ENCODE data around the gene DNAJC22.

Gene DNAJC22

DNA sequence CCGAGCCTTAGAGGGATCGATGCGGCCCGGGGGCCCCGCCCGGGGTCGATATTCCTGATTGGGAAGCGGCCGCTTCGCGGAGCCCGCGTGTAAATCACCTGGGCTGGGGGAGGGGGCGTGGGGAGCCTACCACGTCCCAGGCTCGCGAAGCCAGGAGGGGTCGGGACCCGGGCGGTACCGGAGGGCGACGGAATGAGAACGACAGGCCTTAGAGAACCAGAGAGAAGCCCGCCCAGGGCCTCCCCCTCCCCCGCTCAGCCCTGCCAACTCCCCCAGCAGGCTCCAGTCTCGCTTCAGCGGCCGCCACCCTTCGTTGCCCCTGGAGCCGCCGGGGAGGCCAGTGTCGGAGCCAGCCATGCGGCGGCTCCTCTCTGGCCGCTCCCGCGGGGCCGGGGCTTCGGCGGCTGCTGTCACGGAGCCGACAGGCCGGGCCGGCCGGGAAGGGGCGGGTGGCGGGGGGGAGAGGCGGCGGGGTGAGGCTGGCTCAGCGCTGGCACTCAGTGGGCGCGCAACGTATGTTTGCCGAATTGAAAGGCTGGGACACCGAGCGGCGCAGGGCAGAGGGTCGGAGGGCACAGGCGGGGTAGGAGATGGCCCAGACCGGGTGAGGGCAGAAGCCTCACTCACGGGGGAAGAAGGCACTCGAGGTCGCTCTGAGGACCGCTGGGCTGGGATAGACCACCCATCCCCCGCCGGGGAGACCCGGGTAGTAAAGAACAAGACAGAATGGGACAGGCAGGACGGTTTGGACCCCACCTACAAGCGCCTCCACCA is 1.4 kb upstream of the DNAJC22 start:
- DNase-seq, result no peak

DNA sequence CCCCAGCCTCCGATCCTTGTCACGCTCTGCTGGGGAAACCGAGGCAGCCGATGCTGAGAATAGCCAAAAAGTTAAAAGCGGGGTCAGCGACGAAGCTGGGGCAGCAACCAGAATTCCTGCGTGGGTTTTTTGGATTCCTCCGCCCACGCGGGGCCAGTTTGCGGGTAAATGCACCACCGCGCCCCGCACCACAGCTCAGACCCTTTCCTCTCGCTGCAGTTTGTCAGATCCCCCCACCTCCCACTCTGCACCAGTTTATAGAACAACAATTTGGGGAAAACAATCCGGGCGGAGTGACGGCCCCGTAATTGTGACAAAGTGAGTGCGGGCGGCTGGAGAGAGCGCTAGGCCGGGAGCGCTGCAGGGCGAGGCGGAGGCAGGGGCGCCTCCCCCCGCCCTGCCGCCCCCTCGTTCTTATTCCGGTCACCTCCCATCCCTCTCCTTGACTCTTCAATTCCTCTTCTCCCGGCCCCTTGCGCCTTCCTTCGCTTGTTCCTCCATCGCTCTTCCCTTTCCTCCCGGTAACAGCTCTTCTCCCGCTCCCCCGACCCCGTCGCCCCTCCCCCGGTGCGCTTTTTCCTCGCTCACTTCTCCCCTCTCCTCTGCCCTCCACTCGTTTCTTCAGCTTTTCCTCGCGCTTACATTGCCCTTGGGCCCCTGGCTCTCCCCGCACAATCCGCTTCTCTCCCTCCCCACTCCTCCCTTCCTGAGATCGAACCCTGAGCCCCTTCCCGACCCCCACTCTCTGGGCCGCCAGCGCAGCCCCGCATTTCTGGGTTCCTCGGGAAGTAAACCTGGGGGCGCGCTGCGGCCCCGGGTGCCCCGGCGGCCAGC is 646 bp upstream of the DNAJC22 start:
- no peak for DNase-seq

DNA sequence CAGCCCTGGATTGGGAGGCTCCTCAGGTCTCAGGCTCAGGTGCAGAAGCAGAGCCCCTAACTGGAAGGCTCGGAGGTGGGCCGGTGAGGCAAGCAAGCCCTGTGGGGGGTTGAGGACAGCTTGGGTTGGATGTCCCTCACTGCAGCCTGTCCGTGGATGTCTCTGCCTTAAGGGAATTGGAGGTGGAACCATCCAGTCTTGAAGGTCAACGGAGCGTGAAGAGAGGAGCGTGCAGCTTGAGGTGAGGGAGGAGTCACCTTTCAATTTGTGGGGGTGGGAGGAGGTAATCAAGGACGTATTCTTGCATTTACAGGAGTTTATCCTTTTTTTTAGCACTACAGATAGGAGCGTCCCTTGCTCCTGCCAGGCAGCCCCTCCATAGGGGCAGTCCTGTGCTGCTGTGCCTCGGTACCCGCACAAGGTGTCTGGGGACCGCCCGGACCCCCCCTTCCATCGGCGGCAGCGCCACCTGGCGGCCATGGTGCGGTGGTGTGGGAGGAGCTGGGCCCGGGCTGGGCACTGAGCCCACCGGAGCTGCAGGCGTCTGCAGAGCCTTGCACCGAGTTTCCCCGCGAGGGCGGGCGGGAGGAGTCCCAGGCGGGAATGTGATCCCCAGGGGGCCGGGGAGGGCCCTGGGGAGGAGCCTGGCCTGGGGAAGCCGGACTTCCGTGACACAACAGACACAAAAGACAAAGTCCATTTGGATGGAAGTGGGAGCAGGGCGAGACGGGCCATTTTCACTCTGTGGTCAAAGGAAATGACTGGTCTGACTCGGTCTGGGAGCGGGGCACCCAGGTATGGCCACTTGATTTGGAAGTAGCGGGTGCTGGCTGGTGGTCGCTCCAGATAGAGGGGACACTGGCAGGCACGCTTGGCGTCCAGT is 864 bp downstream of the DNAJC22 start:
- peak; percentile 80 for DNase-seq

DNA sequence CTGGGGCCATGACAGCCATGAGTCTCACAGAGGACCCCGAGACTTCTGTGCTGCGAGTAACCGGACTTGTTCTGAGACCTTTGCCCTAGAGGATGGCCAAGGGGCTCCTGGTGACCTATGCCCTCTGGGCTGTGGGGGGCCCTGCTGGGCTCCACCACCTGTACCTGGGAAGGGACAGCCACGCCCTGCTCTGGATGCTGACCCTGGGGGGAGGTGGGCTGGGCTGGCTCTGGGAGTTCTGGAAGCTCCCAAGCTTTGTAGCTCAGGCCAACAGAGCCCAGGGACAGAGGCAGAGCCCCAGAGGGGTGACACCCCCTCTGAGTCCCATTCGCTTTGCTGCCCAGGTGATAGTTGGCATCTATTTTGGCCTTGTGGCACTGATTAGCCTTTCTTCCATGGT is 2.1 kb downstream of the DNAJC22 start:
- no peak for DNase-seq

DNA sequence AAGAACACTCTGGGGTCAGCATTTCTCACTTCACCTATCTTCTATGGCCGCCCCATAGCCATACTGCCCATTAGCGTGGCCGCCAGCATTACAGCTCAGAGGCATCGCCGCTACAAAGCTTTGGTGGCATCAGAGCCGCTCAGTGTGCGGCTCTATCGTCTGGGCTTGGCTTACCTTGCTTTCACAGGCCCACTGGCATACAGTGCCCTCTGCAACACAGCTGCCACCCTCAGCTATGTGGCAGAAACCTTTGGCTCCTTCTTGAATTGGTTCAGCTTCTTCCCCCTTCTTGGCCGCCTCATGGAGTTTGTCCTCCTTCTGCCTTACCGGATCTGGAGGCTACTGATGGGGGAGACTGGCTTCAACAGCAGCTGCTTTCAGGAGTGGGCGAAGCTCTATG is 2.6 kb downstream of the DNAJC22 start:
- DNase-seq, result no peak

DNA sequence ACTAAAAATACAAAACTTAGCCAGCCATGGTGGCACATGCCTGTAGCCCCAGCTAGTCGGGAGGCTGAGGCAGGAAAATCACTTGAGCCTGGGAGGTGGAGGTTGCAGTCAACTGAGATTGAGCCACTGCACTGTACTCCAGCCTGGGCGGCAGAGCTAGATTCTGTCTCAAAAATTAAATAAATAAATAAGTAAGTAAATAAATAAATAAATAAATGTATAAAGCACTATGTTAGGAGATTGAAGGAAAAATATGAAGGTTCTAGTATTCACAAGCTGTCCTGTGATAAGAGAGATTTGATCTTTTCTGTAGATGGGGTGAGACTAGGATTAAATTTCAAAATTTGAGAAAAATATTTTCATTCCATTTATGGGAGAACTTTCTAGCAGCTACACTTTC is 5.7 kb downstream of the DNAJC22 start:
- DNase-seq, result no peak

DNA sequence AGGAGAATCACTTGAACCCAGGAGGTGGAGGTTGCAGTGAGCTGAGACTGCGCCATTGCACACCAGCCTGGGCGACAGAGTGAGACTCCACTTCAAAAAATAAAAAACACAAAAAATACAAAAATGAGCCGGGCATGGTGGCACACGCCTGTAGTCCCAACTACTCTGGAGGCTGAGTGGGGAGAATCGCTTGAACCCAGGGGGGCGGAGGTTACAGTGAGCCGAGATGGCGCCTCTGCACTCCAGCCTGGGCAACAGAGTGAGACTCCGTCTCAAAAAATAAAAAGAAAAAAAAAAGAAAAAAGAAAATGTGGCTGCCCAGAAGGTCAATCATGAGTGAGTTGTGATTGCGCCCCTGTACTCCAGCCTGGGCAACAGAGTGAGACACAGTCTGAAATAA is 9.2 kb downstream of the DNAJC22 start:
- no peak for DNase-seq

DNA sequence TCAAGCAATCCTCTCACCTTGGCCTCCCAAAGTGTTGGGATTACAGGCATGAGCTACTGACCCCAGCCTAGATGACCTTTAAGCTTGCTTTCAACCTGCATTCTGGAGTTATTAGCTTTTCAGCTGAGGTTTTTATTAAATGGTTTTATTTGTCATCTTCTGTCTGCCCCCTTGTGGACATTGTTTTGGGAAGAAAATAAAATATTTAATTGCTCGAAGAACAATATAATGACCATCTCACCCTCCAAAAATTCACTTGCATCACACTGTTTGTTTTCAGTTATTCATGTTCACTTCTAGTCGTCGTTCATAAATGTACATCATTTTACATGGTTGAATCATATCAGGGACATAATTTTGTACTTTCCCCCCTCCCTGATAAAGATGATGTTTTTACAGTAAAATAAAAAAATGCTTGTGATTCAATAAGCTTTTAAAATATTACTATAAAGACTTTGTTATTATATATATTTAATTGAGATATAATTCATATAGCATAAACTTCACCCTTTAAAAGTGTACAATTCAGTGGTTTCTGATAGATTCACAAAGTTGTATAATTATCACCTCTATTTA is 10.5 kb downstream of the DNAJC22 start:
- peak; percentile 56 for DNase-seq

DNA sequence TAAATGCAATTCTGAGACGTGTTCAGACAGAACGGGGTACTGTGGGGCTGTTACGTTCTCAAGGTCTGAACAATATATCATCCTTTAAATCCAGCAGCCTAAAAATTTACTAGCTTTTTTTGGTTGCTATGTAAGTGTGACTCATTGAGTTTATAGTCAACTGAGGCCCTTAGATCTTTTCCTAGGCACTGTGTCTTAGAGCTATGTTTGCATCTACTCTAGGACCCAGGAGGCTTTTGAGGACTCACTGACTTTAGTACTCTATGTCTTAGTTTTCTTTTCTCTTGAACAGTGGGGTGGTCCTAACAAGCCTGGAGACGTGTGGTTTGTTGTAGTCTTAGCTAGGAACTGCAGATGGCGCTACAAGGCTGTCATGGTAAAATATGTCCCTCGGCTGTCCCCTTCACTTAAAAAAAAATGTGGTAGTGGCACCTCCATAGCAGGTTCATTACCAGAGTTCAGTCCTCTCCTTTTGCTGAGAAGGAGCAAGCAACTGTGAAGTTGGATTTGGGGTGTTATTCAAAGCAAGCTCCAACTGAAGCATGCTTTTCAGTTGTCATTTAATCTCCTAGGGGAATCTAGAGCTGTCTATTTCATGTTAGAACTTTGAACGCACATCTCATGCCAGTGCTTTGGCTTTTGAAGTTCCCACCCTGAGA is 11.9 kb downstream of the DNAJC22 start:
- peak; percentile 48 for DNase-seq

DNA sequence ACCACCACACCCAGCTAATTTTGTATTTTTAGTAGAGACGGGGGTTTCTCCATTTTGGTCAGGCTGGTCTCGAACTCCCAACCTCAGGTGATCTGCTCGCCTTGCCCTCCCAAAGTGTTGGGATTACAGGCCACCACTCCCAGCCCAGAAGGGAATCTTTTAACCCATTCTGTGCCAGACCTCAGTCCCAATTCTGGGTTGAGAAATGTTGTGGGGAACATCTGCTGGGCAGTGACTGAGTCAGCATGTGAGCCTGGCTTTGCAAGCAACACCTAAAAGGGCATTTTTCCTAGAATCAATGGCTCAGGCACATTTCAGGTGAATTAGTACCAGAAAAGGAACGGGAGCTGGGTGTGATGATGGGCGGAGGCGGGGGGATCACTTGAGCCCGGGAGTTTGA is 13.0 kb downstream of the DNAJC22 start:
- no peak for DNase-seq

DNA sequence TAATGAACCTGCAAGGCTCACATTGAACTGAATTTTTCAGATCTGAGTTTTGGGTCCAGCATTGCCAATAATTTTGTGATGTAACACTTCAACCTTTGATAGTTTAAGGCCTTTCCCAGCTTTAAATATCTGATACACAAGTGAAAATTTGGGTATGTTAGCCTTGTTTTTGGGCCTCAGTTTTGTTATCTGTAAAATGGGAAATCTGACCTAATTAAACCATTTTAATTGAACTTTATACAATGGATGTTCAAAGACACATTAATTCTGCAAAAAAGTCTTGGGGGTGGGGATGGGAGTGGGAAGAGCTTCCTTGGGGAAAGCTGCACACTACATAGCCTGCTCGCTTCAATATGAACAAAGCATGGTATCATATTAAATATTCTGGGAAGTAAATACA is 15.4 kb downstream of the DNAJC22 start:
- no peak for DNase-seq

DNA sequence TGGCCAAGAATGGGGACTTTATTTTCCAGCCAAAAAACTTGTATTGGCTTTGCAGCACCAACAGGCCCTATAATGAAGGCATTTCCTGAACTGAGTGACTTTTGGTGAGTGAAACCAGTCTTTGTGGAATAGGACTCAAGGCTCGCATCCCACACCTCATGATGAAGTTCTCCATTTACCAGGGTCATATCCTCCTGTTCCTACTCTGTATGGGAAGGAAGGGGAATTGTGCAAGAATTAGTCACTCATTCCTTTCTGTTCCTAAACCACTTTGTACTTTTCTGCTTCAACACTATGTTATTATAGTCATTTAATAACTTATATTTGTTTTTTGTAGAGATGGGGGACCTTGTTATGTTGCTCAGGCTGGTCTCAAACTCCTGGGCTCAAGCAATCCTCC is 18.3 kb downstream of the DNAJC22 start:
- peak; percentile 65 for DNase-seq

DNA sequence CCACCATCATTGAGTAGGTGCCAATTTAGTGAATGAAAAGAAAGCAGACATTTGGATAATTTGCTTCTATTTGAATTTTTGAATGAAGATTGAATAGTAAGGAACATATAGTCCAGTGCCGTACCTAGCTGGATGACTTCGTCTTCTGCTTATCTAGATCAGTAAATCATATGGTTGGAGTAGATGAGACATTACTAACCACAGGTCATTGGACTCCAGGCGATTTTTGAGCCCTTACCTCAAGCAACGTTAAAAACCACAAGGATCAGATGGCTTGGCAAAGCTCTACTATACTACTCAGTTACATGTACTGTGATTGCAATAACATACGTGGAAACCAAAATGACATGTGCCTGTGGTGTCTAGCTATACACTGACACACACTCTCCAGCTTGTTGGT is 18.9 kb downstream of the DNAJC22 start:
- peak; percentile 50 for DNase-seq

DNA sequence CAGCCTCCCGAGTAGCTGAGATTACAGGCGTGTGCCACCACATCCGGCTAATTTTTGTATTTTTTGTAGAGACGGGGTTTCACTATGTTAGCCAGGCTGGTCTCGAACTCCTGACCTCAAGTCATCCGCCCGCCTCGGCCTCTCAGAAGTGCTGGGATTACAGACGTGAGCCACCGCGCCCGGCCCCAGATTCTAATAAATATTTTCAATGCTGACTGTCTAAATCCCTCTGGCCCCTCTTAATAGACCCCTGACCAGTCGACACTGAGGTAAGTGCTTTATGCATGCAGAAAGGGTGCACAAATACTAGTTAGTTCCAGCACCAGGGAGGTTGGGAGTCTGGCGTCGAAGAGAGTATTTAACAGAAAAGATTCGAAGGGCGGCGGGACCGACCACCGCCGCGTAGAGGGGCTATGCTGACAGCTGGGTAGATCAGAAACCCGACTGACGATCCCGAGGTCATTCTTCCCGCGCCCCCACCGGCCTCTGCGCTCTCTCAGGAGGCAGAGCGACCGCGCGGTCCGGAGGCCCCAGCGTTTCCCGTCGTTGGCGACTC is 19.5 kb downstream of the DNAJC22 start:
- no peak for DNase-seq

DNA sequence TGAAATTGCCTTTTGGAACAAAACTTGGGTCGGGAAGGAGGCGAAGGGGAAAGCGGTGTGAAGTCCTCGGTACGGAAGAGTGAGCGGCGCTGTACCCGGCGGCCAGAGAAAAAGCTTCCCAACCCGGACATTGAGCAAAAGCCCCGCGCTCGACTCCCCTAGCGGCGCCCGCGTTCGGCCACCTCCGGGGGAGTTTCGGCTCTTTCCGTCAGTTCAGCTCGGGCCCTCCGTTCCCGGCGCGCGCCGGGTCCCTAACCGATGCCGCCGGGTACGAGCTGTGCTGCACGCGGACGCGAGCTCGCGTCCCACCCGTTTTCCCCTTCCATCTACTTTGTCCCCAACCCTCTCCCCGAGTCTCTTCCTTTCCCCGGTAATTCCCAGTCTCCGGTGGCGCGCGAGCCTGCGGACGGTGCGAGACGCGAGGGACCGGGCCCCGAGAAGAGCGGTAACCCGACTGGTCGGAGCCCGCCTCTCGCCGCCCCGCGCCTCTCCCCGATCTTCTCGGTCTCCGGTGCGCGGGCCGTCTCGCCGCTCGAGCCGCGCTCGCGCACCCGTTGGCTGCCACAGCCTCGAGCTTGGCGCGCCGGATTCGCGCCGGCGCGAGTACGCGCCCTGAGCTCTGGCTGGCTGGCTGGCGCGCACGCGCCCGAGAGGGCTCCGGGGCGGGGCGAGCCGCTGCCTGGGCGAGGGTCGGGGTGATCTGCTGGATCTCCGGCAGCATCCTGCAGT is 20.1 kb downstream of the DNAJC22 start:
- peak; percentile 96 for DNase-seq

DNA sequence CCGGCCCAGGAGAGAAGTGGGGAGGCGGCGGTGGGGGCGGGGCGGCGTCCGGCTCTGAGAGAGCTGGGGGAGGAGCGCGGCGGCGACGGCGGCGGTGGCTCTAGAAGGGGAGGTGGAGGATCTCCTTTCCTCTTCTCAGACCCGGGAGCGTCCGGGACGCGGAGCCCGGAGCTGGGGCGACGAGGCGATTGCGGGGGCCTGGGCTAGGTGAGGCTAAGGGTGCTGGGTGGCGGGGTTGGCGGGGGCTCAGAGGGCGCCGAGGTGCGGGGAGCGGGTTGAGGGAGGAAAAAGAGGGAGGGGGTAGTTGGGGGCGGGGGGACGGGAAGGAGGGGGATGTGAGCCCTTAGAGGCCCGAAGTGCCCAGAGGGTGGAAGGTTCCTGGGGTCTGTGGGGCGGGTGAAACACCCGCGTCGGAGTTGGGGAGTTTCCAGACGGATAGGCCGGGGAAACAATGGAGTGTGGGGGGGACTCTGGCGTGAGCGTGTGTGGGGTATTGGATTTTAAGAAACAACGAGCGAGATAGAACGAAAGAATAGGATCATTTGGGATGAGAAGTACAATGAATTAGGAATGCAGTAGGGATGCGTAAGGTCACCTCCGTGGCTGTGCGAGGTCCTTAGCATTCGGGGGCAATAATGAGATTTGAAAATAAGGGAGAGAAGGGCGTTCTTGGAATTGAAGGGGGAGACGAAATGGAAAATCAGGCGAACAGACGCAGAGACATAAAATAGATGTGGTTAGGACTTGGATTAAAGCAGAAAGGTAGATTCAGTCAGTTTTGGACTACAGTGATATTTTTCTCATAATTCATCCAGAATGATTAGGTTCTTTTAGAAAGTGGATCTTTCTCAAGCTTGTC is 20.9 kb downstream of the DNAJC22 start, which contains the start of gene SPATS2:
SPATS2 (plus strand) TSS at position 82 of the 859 bp plus-strand sequence. CDS start 93,551 bp downstream, outside the sequence.
- DNase-seq, result peak; percentile 27

DNA sequence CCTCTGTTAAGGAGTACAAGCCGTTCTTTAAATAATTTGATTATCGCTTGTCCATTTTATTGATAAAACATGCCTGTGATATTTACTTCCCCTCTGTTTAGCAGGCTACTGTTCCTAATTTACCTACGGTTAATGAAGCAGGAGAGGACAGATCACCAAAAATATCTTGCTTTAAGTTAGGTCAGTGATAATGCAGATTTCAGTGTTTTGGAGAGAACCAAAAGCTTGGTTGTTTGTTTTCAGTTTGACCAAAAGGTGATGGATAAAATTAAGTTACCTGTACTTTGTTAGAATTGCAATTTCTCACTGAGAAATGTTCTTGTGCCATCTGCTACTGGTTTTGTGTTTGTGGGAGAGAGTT is 21.5 kb downstream of the DNAJC22 start:
- DNase-seq, result no peak

DNA sequence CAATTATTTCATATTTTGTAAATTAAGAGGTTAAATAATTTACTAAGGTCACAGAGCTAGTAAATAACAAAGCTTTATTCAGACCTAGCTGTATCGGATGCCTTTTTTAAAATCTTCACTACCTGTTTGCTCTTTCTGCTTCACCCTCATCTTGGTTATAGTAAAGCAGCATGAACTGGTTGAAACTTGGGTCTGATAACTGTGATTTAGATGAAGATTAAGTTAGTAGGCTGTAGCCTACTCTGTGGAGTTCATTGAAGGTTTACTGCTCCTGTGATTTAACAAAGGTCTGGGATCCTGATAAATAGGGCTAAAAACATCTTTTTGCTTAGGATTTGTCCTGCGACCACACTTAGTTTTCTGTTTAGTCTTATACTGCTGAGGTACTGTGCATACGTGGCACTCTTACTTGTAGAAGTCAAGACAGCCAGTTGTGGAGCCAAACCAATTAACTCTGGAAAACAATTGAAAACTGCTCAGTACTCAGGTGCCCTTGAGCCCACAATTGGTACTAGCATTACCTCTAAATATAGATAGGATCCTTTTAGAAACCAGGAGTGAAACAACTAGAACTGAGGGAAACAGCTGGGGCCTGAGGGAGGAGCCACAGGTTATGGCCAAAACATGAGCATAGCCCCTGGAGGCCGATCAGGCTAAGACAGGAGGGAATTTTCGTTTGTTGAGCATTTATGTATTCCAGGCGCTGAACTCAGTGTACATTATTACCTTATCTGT is 22.9 kb downstream of the DNAJC22 start:
- peak; percentile 33 for DNase-seq

DNA sequence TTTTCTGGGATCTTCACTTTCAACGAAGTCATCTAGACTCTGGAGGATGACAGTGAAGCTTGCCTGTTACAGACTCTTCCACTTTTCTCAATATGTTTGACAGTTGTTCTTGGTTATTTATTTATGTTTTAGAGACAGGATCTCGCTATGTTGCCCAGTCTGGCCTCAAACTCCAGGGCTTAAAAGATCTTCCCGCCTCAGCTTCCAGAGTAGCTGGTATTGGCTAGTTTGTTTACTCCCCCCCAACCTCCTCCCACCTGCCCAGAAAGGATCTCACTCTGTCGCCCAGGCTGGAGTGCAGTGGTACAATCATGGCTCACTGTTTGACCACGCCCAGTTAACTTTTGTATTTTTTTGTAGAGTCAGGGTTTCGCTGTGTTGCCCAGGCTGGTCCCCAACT is 23.9 kb downstream of the DNAJC22 start:
- no peak for DNase-seq

Data from fibroblast of skin of abdomen (primary cell).